GM12878 (cell line): ENCODE data around the gene TSPAN5. TPM values are rescaled to one million over a fixed set of nuclear protein-coding genes. Genes with fewer than 3 reads are reported as not detected.

Experiments used
- ATAC-seq: fragments of 200-7000 bp; cut with Tn5 transposase; 3 replicates; pipeline ENCODE4 v1.9.1; 2020; ENCODE audit warnings: mild to moderate bottlenecking, moderate library complexity
- BruUV-seq: library from RNA; stranded (reverse); fragments of 400-500 nt; replicated peaks from 2 replicates; lab custom pipeline; 2021; lab: Mats Ljungman, UMichigan
- CTCF ChIA-PET: fragments of 300-600 bp; sonication (Branson Sonifier 250); formaldehyde crosslinking; extraction: SDS; loops from one replicate; lab custom pipeline; 2021; ENCODE audit warnings: inconsistent platforms; lab: Yijun Ruan, JAX
- POLR2A ChIA-PET: fragments of 350-600 bp; formaldehyde crosslinking; extraction: SDS; loops from one replicate; lab custom pipeline; 2021; ENCODE audit warnings: inconsistent platforms; lab: Charles Lee
- RAD21 ChIA-PET: fragments of 300-600 bp; sonication (Branson Sonifier 250); formaldehyde crosslinking; loops from one replicate; lab custom pipeline; 2023; ENCODE audit warnings: antibody characterized with exemption; ENCODE audit not compliant: unreplicated experiment; lab: Charles Lee
- SMC1A ChIA-PET: fragments of 300-600 bp; sonication (Branson Sonifier 250); formaldehyde crosslinking; loops from one replicate; lab custom pipeline; 2023; ENCODE audit not compliant: unreplicated experiment, uncharacterized antibody; lab: Charles Lee
- DNase-seq: peaks from one replicate; pipeline ENCODE4 v3.0.0-alpha.2; 2011; ENCODE audit warnings: low read depth, low spot score
- FAIRE-seq: peaks from 3 replicates; lab custom pipeline; 2011; peaks lifted over from hg19 to GRCh38; lab: Jason Lieb, UNC
- H2AFZ ChIP-seq: 2 replicates; pipeline ENCODE4 v1.6.0; 2011; ENCODE audit warnings: low read depth, low read length, control low read depth; ENCODE audit not compliant: control insufficient read depth
- H3K27ac ChIP-seq: 2 replicates; pipeline ENCODE4 v1.5.1; 2011; ENCODE audit warnings: control low read depth; ENCODE audit not compliant: control insufficient read depth, insufficient read depth
- H3K27me3 ChIP-seq, 2 experiments: replicated peaks in 1 of 2; 2 replicates each; pipeline versions ENCODE4 v1.6.0 to v1.6.1; 2011; ENCODE audit warnings: low read length in 1 of 2; ENCODE audit not compliant: control insufficient read depth in 2 of 2, insufficient read depth in 2 of 2
- H3K36me3 ChIP-seq, 2 experiments: 2 replicates each; pipeline ENCODE4 v1.5.1; 2011; ENCODE audit warnings: low read length in 1 of 2; ENCODE audit not compliant: control insufficient read depth in 2 of 2, insufficient read depth in 2 of 2
- H3K4me1 ChIP-seq: 2 replicates; pipeline ENCODE4 v1.6.1; 2011; ENCODE audit warnings: mild to moderate bottlenecking, low read length, moderate library complexity, mixed read lengths; ENCODE audit not compliant: control insufficient read depth, insufficient read depth
- H3K4me2 ChIP-seq: 2 replicates; pipeline ENCODE4 v1.6.0; 2011; ENCODE audit warnings: control low read depth; ENCODE audit not compliant: control insufficient read depth, insufficient read depth
- H3K4me3 ChIP-seq: fragments of 200-600 bp; sonication (generic); 2 replicates; pipeline ENCODE4 v1.5.1; 2016
- H3K79me2 ChIP-seq: 2 replicates; pipeline ENCODE4 v1.6.0; 2011; ENCODE audit warnings: low read length; ENCODE audit not compliant: control insufficient read depth, insufficient read depth
- H3K9ac ChIP-seq: 2 replicates; pipeline ENCODE4 v1.8.0; 2011; ENCODE audit warnings: low read length, control low read depth, mixed read lengths; ENCODE audit not compliant: control insufficient read depth, insufficient read depth
- H3K9me3 ChIP-seq: replicated peaks from 3 replicates; pipeline ENCODE4 v1.5.1; 2011; ENCODE audit warnings: mild to moderate bottlenecking, low read length; ENCODE audit not compliant: control insufficient read depth, insufficient read depth
- H4K20me1 ChIP-seq: 2 replicates; pipeline ENCODE4 v1.6.0; 2011; ENCODE audit not compliant: control insufficient read depth, insufficient read depth
- CBX3 ChIP-seq: fragments of 200-600 bp; sonication (generic); IDR thresholded peaks from 2 replicates; pipeline ENCODE4 v1.6.1; 2016; ENCODE audit warnings: low read depth, borderline replicate concordance
- ELK1 ChIP-seq: IDR thresholded peaks from 2 replicates; pipeline ENCODE4 v1.6.1; 2012; ENCODE audit warnings: low read depth, low read length, improper control_type of control experiment
- IKZF1 ChIP-seq: fragments of 450-650 bp; conservative IDR thresholded peaks from 2 replicates; pipeline ENCODE4 v1.6.1; 2017; ENCODE audit warnings: antibody characterized with exemption, mild to moderate bottlenecking
- MEF2A ChIP-seq: IDR thresholded peaks from 2 replicates; pipeline ENCODE4 v1.6.1; 2011; ENCODE audit warnings: low read depth, mild to moderate bottlenecking, low read length, moderate library complexity; ENCODE audit not compliant: insufficient read depth
- NR2C2 ChIP-seq: IDR thresholded peaks from 2 replicates; pipeline ENCODE4 v1.6.1; 2011; ENCODE audit warnings: borderline replicate concordance, low read depth; ENCODE audit not compliant: control insufficient read depth, insufficient read length
- POLR2AphosphoS5 ChIP-seq: IDR thresholded peaks from 2 replicates; pipeline ENCODE4 v1.6.1; 2011; ENCODE audit warnings: mild to moderate bottlenecking, low read length, inconsistent platforms
- TAF1 ChIP-seq: IDR thresholded peaks from 2 replicates; pipeline ENCODE4 v1.6.1; 2011; ENCODE audit warnings: mild to moderate bottlenecking, low read depth, low read length, borderline replicate concordance
- USF2 ChIP-seq: IDR thresholded peaks from 2 replicates; pipeline ENCODE4 v1.6.1; 2011; ENCODE audit warnings: low read depth, low read length, improper control_type of control experiment, borderline replicate concordance
- ZNF622 ChIP-seq: fragments of 450-650 bp; IDR thresholded peaks from 2 replicates; pipeline ENCODE4 v1.6.1; 2017; ENCODE audit warnings: mild to moderate bottlenecking, inconsistent platforms
- WGBS: methylation state at CpG from one replicate; pipeline ENCODE4 v1.1.6; 2016; ENCODE audit warnings: low lambda C conversion rate; ENCODE audit not compliant: insufficient replicate concordance, insufficient coverage; ENCODE audit errors: missing lambda C conversion rate; 5-methylcytosine and 5-hydroxymethylcytosine counted together
- in situ Hi-C: fragments of 300-500 bp; cut with MboI; formaldehyde crosslinking; loops from 9 replicates; pipeline ENCODE4 v1.14.3; 2018; ENCODE audit warnings: mixed read lengths
- intact Hi-C: fragments of 100-400 bp; cut with micrococcal nuclease; formaldehyde crosslinking; loops from one replicate; pipeline ENCODE4 v1.14.2; 2022; ENCODE audit not compliant: unreplicated experiment
- polyA plus RNA-seq, 11 experiments: library from polyadenylated mRNA; depleted of rRNA in 4 of 11; unstranded in 6 of 11; stranded (reverse) in 5 of 11; fragments of >200 nt; fragmentation: Nextera tagmentation in 4 of 11; fragmentation: Illumina TruSeq in 1 of 11; extraction: Ambion mirVana in 4 of 11; extraction: Trizol in 1 of 11; gene quantifications; 1 replicate in 1 of 11; 2 replicates in 10 of 11; pipeline versions ENCODE4 v1.2.1 to v1.2.3, GENCODE V29; 2011 to 2016; ENCODE audit warnings: inconsistent platforms in 2 of 11, missing spikeins in 2 of 11, low read depth in 1 of 11
- total RNA-seq, 4 experiments: library from RNA; depleted of rRNA in 3 of 4; stranded (reverse); fragments of >200 nt in 3 of 4; fragmentation: Illumina TruSeq in 1 of 4; extraction: Trizol in 1 of 4; gene quantifications; 2 replicates each; pipeline versions ENCODE4 v1.2.1 to v1.2.3, GENCODE V29; 2013 to 2021

TSPAN5 gene
- total and polyA plus RNA-seq, 10 of the 15 experiments (the other 5 are each of a cell fraction or from before 2014, with no cell fraction given) = 0.09 to 8.2 (median 0.27) TPM

- CTCF ChIA-PET = no interaction called here
- no peak for FAIRE-seq
- in situ Hi-C loops = no loop called here
- BruUV-seq = no TSS peak
- TF ChIP-seq CBX3 (no peak), ELK1 (no peak), POLR2AphosphoS5 (no peak), ZNF622 (no peak), IKZF1 (no peak), MEF2A (no peak), USF2 (no peak), TAF1 (no peak), NR2C2 (no peak)
- TF ChIP-seq, all 136 proteins: peak for 0
- intact Hi-C loops = no loop called here
- 32% methylated on average over 3 of the region's 3 CpGs for WGBS
- RAD21 ChIA-PET = interaction anchor here (0.8 to 2.2 kb wide), 3 partner anchors 11 to 151 kb away, joined by 3 to 9 read pairs (median 4); partner anchors contain the start of gene TSPAN5
- Histone ChIP-seq H3K79me2 (no peaks in the 10 kb centered on the region), H3K27ac (no peak overlapping the region), H4K20me1 (no peaks in the 10 kb centered on the region), H3K4me1 (no peaks in the 10 kb centered on the region), H2AFZ (no peak overlapping the region), H3K4me2 (no peak overlapping the region), H3K9ac (no peak overlapping the region), H3K9me3 (no peaks in the 10 kb centered on the region), H3K36me3 (no peaks in the 10 kb centered on the region), H3K4me3 (no peak overlapping the region), H3K27me3 (no peaks in the 10 kb centered on the region)
- POLR2A ChIA-PET = interaction anchor here (0.5 kb wide), 1 partner anchor 12 kb away, joined by 3 read pairs; no protein-coding TSS in a partner anchor
- DNase-seq = no peak
- no peak for ATAC-seq
- SMC1A ChIA-PET = interaction anchor here (0.9 to 3.3 kb wide), 6 partner anchors 10 to 53 kb away, joined by 3 to 15 read pairs (median 4); no protein-coding TSS in a partner anchor
Measured at GRCh38 chr4:98507299-98507698, 151.1 kb downstream of the TSPAN5 start.
